ENCODE results near the gene PACS2.

DNA sequence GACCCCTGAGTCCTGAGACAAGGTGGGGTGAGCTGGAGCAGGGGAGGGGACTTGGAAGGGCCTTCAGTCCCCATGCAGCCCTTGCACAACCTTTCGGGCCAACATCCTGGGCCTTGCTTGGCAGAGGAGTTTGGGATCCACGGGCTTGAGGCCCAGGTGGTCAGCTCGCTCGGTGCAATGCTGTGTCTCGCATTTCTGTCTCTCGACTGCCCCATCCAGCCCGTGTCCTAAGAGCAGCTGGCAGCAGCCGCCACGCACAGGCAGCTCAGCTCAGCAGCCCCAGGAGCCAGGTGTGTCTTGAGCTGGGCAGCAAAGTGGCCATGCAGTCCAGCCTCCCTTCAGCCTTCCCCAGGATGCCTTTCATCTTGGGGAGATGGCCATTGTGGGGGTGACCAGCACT lies 10.8 kb downstream of the PACS2 start:
- TF ChIP-seq, protein P1, sequence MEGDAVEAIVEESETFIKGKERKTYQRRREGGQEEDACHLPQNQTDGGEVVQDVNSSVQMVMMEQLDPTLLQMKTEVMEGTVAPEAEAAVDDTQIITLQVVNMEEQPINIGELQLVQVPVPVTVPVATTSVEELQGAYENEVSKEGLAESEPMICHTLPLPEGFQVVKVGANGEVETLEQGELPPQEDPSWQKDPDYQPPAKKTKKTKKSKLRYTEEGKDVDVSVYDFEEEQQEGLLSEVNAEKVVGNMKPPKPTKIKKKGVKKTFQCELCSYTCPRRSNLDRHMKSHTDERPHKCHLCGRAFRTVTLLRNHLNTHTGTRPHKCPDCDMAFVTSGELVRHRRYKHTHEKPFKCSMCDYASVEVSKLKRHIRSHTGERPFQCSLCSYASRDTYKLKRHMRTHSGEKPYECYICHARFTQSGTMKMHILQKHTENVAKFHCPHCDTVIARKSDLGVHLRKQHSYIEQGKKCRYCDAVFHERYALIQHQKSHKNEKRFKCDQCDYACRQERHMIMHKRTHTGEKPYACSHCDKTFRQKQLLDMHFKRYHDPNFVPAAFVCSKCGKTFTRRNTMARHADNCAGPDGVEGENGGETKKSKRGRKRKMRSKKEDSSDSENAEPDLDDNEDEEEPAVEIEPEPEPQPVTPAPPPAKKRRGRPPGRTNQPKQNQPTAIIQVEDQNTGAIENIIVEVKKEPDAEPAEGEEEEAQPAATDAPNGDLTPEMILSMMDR (conservative IDR thresholded peaks at IDR 0.05) = no peak
- TF ChIP-seq EZH2 (IDR thresholded peaks at IDR 0.05; ENCODE audit: low read depth) = no peak

Data from PC-9 (cell line).